Measurements from ENCODE around the gene B4GALT2.
A peak's percentile ranks its signal among the peaks of the same experiment; 100 is the strongest.

Gene B4GALT2

GRCh38 chr1:43935711-43936427 is 43.1 kb upstream of the B4GALT2 start:
- peaks cover 0 to 3% of the 10 kb centered on the region in 2 donors for H3K27me3 ChIP-seq (ENCODE audit: control insufficient read depth in 2 of 2, insufficient read depth in 2 of 2, low read length in 2 of 2)
- peak overlapping the region; percentile 41 to 57 for H3K9ac ChIP-seq (ENCODE audit: low read depth in 1 of 2, low read length in 2 of 2)
- no peaks in the 10 kb centered on the region for H3K9me3 ChIP-seq (ENCODE audit: control insufficient read depth in 2 of 2, low read length in 2 of 2)
- H3K27ac ChIP-seq (ENCODE audit: low read depth in 2 of 2, low read length in 2 of 2), result peak overlapping the region; percentile 48 to 65
- no peaks in the 10 kb centered on the region for H3K36me3 ChIP-seq (ENCODE audit: control insufficient read depth in 2 of 2, insufficient read depth in 2 of 2, low read length in 2 of 2)
- peak overlapping the region; percentile 59 to 60 for H3K4me3 ChIP-seq (ENCODE audit: low read length in 2 of 2)
- peaks cover 24% of the 10 kb centered on the region in 2 donors for H3K4me1 ChIP-seq (ENCODE audit: control insufficient read depth in 2 of 2, insufficient read depth in 2 of 2, low read length in 2 of 2)

DNA sequence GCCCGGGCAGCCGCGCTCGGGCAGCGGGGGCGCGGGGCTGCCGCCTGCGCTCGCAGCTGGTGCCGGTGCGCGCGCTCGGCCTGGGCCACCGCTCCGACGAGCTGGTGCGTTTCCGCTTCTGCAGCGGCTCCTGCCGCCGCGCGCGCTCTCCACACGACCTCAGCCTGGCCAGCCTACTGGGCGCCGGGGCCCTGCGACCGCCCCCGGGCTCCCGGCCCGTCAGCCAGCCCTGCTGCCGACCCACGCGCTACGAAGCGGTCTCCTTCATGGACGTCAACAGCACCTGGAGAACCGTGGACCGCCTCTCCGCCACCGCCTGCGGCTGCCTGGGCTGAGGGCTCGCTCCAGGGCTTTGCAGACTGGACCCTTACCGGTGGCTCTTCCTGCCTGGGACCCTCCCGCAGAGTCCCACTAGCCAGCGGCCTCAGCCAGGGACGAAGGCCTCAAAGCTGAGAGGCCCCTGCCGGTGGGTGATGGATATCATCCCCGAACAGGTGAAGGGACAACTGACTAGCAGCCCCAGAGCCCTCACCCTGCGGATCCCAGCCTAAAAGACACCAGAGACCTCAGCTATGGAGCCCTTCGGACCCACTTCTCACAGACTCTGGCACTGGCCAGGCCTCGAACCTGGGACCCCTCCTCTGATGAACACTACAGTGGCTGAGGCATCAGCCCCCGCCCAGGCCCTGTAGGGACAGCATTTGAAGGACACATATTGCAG is 42.4 kb upstream of the B4GALT2 start:
- Histone ChIP-seq H3K9ac (ENCODE audit: low read depth in 1 of 2, low read length in 2 of 2) (peak overlapping the region in 1 of 2 donors; percentile 71), H3K9me3 (ENCODE audit: control insufficient read depth in 2 of 2, low read length in 2 of 2) (no peaks in the 10 kb centered on the region), H3K4me1 (ENCODE audit: control insufficient read depth in 2 of 2, insufficient read depth in 2 of 2, low read length in 2 of 2) (peaks cover 24% of the 10 kb centered on the region in 2 donors), H3K27me3 (ENCODE audit: control insufficient read depth in 2 of 2, insufficient read depth in 2 of 2, low read length in 2 of 2) (peaks cover 0 to 3% of the 10 kb centered on the region in 2 donors), H3K36me3 (ENCODE audit: control insufficient read depth in 2 of 2, insufficient read depth in 2 of 2, low read length in 2 of 2) (no peaks in the 10 kb centered on the region), H3K27ac (ENCODE audit: low read depth in 2 of 2, low read length in 2 of 2) (no peak overlapping the region), H3K4me3 (ENCODE audit: low read length in 2 of 2) (peak overlapping the region; percentile 56 to 59)

DNA sequence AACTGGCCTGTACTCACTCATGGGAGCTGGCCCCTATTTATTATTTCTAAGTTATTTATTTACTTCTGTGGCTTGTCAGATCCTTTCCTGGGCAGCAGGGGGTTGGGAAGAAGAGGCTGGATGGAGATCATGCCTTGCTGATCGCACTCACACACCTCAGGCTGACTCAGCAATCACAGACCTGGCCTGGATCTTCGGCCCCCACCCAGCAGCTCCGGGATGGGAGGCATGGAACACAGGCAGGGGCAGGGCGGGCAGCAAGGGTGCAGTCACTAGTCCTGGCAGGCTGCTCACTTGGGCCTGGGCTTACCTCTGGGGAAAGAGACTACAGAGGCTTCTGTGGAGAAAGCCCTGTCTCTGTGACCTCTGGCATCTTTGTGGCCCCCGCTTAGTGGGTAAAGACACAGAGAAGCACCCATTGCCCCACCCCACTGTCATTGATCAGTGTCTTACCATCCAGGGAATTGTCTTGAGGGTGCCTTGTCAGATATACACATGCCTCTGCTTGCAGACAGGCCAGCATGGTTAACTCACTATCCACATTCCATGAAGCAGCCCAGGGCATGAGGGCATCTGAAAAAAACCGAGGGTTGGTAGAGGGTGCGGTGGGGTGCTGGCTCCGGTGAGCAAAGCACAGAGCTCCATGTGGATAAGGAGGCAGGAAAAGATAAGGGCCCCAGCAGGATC is 41.7 kb upstream of the B4GALT2 start:
- H3K9ac ChIP-seq (ENCODE audit: low read depth in 1 of 2, low read length in 2 of 2), result no peak overlapping the region
- no peak overlapping the region for H3K27ac ChIP-seq (ENCODE audit: low read depth in 2 of 2, low read length in 2 of 2)
- H3K4me3 ChIP-seq (ENCODE audit: low read length in 2 of 2), result no peak overlapping the region
- H3K36me3 ChIP-seq (ENCODE audit: control insufficient read depth in 2 of 2, insufficient read depth in 2 of 2, low read length in 2 of 2), result no peaks in the 10 kb centered on the region
- no peaks in the 10 kb centered on the region for H3K9me3 ChIP-seq (ENCODE audit: control insufficient read depth in 2 of 2, low read length in 2 of 2)
- peaks cover 0 to 3% of the 10 kb centered on the region in 2 donors for H3K27me3 ChIP-seq (ENCODE audit: control insufficient read depth in 2 of 2, insufficient read depth in 2 of 2, low read length in 2 of 2)
- peaks cover 24 to 28% of the 10 kb centered on the region in 2 donors for H3K4me1 ChIP-seq (ENCODE audit: control insufficient read depth in 2 of 2, insufficient read depth in 2 of 2, low read length in 2 of 2)

DNA sequence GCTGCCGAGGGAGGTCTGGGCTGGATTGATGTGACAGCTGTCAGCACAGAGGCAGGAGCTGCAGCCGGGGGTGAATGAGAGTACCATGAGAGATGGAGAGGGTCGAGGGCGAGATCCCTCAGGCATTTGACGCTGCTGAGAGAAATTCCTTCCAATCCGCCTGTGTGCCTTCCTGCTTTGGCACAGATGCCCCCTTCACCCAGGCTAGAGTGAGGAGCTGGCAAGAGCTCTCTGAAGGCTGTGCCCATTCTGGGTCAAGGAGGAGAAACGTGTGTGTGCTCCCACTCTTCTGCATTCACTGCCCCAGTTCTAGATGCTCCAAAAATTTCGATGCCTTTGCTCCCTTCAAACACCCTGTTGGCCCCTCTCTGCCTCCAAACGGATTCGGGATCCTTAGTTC is 40.6 kb upstream of the B4GALT2 start:
- Histone ChIP-seq H3K4me3 (ENCODE audit: low read length in 2 of 2) (no peak overlapping the region), H3K9ac (ENCODE audit: low read depth in 1 of 2, low read length in 2 of 2) (no peak overlapping the region), H3K27ac (ENCODE audit: low read depth in 2 of 2, low read length in 2 of 2) (no peak overlapping the region)

DNA sequence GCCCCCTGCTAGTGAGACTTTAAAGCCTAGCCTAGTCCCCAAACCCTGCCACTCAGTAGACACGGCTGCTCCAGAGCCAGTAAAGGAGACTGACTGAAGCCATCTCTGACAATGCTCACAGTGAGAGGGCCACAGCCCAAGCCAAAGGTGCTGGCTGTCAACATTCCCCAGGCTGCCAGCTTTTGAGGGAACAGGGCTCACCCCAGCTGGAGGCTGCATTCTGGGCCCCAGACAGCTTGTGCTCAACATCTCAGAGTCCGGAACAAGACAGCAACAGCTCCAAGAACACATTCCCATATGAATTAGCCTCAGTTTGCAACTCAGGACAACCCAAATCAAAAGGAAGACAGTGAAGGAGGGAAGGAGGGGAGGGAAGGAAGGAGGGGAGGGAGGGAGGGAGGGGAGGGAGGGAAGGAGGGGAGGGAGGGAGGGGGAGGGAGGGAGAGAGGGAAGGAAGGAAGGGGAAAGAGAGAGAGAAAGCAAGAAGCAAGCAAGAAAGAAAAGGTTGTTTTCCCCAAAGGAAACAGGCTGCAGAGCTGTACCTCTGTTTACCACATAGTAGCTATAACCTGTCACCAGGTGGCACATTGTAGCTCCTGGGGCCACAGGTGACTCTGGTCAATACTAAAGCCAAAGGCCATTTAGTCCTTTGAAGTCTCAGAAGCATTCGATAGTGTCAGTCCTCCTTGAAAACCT is 40.0 kb upstream of the B4GALT2 start:
- Histone ChIP-seq H3K36me3 (ENCODE audit: control insufficient read depth in 2 of 2, insufficient read depth in 2 of 2, low read length in 2 of 2) (no peaks in the 10 kb centered on the region), H3K4me3 (ENCODE audit: low read length in 2 of 2) (no peak overlapping the region), H3K4me1 (ENCODE audit: control insufficient read depth in 2 of 2, insufficient read depth in 2 of 2, low read length in 2 of 2) (peaks cover 17 to 21% of the 10 kb centered on the region in 2 donors), H3K9me3 (ENCODE audit: control insufficient read depth in 2 of 2, low read length in 2 of 2) (no peaks in the 10 kb centered on the region), H3K9ac (ENCODE audit: low read depth in 1 of 2, low read length in 2 of 2) (no peak overlapping the region), H3K27me3 (ENCODE audit: control insufficient read depth in 2 of 2, insufficient read depth in 2 of 2, low read length in 2 of 2) (no peaks in the 10 kb centered on the region), H3K27ac (ENCODE audit: low read depth in 2 of 2, low read length in 2 of 2) (no peak overlapping the region)

More for the DNA sequence above, 40.6 kb upstream of the B4GALT2 start:
- H3K9me3 ChIP-seq (ENCODE audit: control insufficient read depth in 2 of 2, low read length in 2 of 2), result no peaks in the 10 kb centered on the region
- no peaks in the 10 kb centered on the region for H3K36me3 ChIP-seq (ENCODE audit: control insufficient read depth in 2 of 2, insufficient read depth in 2 of 2, low read length in 2 of 2)
- peaks cover 0 to 3% of the 10 kb centered on the region in 2 donors for H3K27me3 ChIP-seq (ENCODE audit: control insufficient read depth in 2 of 2, insufficient read depth in 2 of 2, low read length in 2 of 2)
- peaks cover 20 to 28% of the 10 kb centered on the region in 2 donors for H3K4me1 ChIP-seq (ENCODE audit: control insufficient read depth in 2 of 2, insufficient read depth in 2 of 2, low read length in 2 of 2)

- Histone ChIP-seq H3K4me3 (ENCODE audit: low read length in 2 of 2) (no peak overlapping the region), H3K36me3 (ENCODE audit: control insufficient read depth in 2 of 2, insufficient read depth in 2 of 2, low read length in 2 of 2) (no peaks in the 10 kb centered on the region), H3K9me3 (ENCODE audit: control insufficient read depth in 2 of 2, low read length in 2 of 2) (no peaks in the 10 kb centered on the region), H3K27me3 (ENCODE audit: control insufficient read depth in 2 of 2, insufficient read depth in 2 of 2, low read length in 2 of 2) (no peaks in the 10 kb centered on the region), H3K27ac (ENCODE audit: low read depth in 2 of 2, low read length in 2 of 2) (no peak overlapping the region), H3K4me1 (ENCODE audit: control insufficient read depth in 2 of 2, insufficient read depth in 2 of 2, low read length in 2 of 2) (peaks cover 13 to 16% of the 10 kb centered on the region in 2 donors), H3K9ac (ENCODE audit: low read depth in 1 of 2, low read length in 2 of 2) (no peak overlapping the region)
These were observed 36.6 kb upstream of the B4GALT2 start for GRCh38 chr1:43942411-43942810.

DNA sequence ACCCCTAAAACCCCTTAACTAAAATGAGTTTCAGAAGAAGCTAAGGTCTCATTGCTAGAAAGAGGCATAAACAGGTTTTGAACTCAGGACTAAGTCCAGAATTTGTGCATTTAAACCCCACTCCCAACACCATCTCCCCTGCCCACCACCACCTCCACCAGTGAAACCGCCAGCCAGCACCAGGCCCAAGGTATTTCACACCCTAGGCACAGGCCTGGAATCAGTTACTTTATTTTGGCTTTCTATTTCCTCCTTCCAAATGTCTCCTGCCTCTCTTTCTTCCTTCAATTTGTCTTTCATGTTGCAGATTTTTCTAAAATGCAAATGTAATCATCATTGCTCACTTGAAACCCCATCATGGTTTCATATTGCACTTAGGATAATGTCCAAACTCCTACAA is 34.1 kb upstream of the B4GALT2 start:
- Histone ChIP-seq H3K9ac (ENCODE audit: low read depth in 1 of 2, low read length in 2 of 2) (no peak overlapping the region), H3K4me3 (ENCODE audit: low read length in 2 of 2) (no peak overlapping the region), H3K27me3 (ENCODE audit: control insufficient read depth in 2 of 2, insufficient read depth in 2 of 2, low read length in 2 of 2) (no peaks in the 10 kb centered on the region), H3K4me1 (ENCODE audit: control insufficient read depth in 2 of 2, insufficient read depth in 2 of 2, low read length in 2 of 2) (peaks cover 21 to 25% of the 10 kb centered on the region in 2 donors), H3K9me3 (ENCODE audit: control insufficient read depth in 2 of 2, low read length in 2 of 2) (no peaks in the 10 kb centered on the region), H3K36me3 (ENCODE audit: control insufficient read depth in 2 of 2, insufficient read depth in 2 of 2, low read length in 2 of 2) (peaks cover 2 to 3% of the 10 kb centered on the region in 2 donors), H3K27ac (ENCODE audit: low read depth in 2 of 2, low read length in 2 of 2) (no peak overlapping the region)

- H3K9me3 ChIP-seq (ENCODE audit: control insufficient read depth in 2 of 2, low read length in 2 of 2), result no peaks in the 10 kb centered on the region
These were observed 33.3 kb upstream of the B4GALT2 start for GRCh38 chr1:43945674-43946235.

GRCh38 chr1:43946236-43947060 is 32.6 kb upstream of the B4GALT2 start, which contains the start of gene IPO13:
Gene IPO13 (plus strand): TSS chr1:43946950. CDS start chr1:43947601, 651 bp downstream.
- H3K9me3 ChIP-seq (ENCODE audit: control insufficient read depth in 2 of 2, low read length in 2 of 2), result no peaks in the 10 kb centered on the region
- H3K4me3 ChIP-seq (ENCODE audit: low read length in 2 of 2), result peak within 1 kb of the TSS; percentile 85 to 94
- H3K9ac ChIP-seq (ENCODE audit: low read depth in 1 of 2, low read length in 2 of 2), result peak within 1 kb of the TSS; percentile 81 to 89
- no peaks in the 10 kb centered on the region for H3K27me3 ChIP-seq (ENCODE audit: control insufficient read depth in 2 of 2, insufficient read depth in 2 of 2, low read length in 2 of 2)
- peaks cover 21 to 25% of the 10 kb centered on the region in 2 donors for H3K4me1 ChIP-seq (ENCODE audit: control insufficient read depth in 2 of 2, insufficient read depth in 2 of 2, low read length in 2 of 2)
- H3K27ac ChIP-seq (ENCODE audit: low read depth in 2 of 2, low read length in 2 of 2), result peak within 1 kb of the TSS; percentile 94 to 95
- peaks cover 5 to 10% of the 10 kb centered on the region in 2 donors for H3K36me3 ChIP-seq (ENCODE audit: control insufficient read depth in 2 of 2, insufficient read depth in 2 of 2, low read length in 2 of 2)

More at GRCh38 chr1:43945674-43946235, 33.3 kb upstream of the B4GALT2 start:
- H3K4me3 ChIP-seq (ENCODE audit: low read length in 2 of 2), result peak overlapping the region; percentile 85 to 94
- peaks cover 5 to 10% of the 10 kb centered on the region in 2 donors for H3K36me3 ChIP-seq (ENCODE audit: control insufficient read depth in 2 of 2, insufficient read depth in 2 of 2, low read length in 2 of 2)
- H3K27ac ChIP-seq (ENCODE audit: low read depth in 2 of 2, low read length in 2 of 2), result peak overlapping the region; percentile 94 to 95
- H3K27me3 ChIP-seq (ENCODE audit: control insufficient read depth in 2 of 2, insufficient read depth in 2 of 2, low read length in 2 of 2), result no peaks in the 10 kb centered on the region
- H3K9ac ChIP-seq (ENCODE audit: low read depth in 1 of 2, low read length in 2 of 2), result peak overlapping the region; percentile 81 to 89
- peaks cover 21 to 25% of the 10 kb centered on the region in 2 donors for H3K4me1 ChIP-seq (ENCODE audit: control insufficient read depth in 2 of 2, insufficient read depth in 2 of 2, low read length in 2 of 2)
